Stimulated activated CD8-positive, alpha-beta memory T cell treated with anti-CD3 and anti-CD28 coated beads, Interleukin-12 subunit alpha, Interleukin-12 subunit beta, amount 100 ng/mL, for 4 hours (primary cell): ENCODE results near the gene URB2.
A peak's percentile ranks its signal among the peaks of the same experiment; 100 is the strongest.

Experiments used
- DNase-seq: peaks from one replicate; pipeline ENCODE4 v3.0.0-alpha.2; 2020; ENCODE audit warnings: low read depth

Gene URB2

DNA sequence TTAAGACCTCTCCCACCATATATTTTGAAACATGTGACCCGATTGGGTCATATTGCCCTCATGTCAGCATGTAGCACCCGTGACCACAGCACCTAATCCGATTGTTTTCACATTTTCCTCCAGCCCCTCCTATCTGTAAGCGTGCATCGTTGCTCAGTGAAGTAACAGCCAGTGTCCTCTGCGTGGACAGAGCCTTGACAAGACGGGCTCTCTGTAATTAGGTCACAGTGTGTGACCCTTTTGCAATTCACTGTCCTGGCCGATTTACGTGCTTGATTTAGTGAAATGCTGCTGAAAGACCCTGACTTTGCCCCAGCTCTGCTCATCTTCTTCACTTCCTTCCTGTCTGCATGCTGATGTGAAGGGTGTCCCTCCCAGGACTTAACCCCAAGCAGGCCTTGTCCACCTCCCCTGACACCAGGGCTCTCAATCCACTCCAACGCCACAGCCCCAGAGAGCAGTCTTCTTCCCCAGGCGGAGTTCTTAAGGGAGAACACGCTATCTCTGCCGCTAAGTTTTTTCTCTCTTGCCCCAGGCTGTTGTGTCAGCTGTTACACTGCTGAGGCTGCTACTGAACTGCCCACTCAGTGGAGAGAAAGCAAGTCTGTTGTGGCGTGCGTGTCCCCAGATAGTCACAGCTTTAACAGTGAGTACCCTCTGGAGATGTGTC lies 19.4 kb downstream of the URB2 start:
- no peak for DNase-seq

DNA sequence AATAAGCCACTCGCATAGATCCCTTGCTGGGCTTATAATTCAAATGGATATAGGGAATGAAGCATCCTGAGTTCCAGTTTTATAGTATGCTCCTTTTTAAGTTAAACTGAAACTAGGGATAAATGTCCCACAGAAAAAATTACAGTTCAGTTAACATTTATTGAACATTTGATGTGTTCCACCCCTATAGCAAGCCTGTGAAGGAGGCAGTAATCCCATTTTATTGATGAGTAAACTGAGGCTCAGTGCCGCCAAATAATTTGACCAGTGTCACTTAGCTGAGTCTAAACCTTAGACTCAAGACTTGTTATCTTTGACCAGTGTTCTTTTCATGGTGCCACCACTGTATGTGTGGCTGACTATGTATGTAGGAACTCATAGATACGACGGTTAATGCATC lies 22.4 kb downstream of the URB2 start:
- no peak for DNase-seq

DNA sequence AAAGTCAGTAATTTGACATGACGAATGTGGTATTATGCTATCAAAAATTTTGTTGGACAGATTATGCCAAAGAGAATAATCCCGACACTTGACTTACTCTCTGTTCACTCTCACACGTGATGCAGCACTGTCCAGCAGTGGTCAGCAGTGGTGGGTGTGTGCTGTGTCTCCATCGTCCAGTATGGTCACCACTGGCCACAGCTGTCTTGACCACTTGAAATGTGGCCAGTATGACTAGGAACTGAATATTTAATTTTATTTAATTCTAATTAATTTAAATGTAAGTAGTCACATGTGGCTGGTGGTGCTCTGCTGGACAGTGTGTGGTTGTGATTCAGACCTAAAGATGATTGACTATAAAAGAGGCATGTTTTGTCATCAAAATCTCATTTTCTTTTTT lies 24.0 kb downstream of the URB2 start:
- DNase-seq, result no peak

DNA sequence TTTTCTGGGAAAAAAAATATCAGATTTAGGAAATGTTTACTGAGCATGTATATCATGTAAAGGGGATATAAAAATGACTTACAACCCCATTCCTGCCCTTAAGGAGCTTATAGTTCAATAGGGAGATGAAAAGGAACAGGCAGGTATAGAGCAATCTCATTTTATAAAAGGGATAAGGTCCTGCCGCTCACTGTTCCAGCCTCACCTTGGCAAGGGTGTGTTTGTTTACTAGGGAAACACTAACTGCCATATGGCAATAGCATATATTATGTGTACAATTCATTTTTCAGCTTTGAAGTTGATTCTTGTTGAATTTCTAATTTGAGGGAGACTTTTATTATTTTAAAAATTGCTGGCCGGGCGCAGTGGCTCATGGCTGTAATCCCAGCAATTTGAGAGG lies 25.5 kb downstream of the URB2 start:
- no peak for DNase-seq

DNA sequence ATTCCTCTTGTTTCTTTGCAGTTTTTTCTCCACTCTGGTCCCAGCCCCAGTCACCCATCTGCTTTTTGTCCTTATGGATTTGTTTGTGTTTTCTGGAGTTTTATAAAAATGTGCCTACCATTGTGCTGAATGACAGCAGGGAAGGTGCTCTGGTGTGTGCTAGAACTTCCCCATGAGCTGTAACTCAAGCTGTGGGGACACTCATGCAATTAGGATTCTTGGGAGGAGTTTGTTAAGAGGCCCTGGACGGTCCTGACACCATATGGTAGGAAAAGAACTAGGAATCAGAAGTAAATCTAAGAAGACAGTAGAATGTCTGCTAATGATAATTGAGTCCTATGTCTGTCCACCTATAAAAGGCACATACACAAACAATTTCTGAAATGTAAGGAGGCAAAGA lies 27.4 kb downstream of the URB2 start:
- DNase-seq, result no peak

DNA sequence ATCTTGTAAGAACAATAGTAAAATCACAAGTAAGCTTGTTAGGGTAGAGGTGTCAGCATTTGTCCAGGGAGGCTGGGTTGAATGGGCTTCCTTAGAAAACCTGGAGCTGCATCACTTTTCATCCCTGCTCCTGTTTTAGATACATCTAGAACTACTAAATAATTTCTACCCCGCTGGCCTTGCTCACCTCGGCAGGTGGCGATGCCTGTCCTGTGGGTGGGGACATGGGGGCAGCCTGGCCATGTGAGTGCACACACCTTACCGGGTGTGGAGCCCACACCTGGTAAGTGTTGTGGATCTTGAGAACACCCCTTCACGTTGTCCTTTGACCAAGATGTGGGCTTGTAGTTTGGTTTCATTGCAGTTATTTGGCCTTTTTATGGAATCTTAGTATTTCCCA lies 29.7 kb downstream of the URB2 start:
- DNase-seq, result no peak

DNA sequence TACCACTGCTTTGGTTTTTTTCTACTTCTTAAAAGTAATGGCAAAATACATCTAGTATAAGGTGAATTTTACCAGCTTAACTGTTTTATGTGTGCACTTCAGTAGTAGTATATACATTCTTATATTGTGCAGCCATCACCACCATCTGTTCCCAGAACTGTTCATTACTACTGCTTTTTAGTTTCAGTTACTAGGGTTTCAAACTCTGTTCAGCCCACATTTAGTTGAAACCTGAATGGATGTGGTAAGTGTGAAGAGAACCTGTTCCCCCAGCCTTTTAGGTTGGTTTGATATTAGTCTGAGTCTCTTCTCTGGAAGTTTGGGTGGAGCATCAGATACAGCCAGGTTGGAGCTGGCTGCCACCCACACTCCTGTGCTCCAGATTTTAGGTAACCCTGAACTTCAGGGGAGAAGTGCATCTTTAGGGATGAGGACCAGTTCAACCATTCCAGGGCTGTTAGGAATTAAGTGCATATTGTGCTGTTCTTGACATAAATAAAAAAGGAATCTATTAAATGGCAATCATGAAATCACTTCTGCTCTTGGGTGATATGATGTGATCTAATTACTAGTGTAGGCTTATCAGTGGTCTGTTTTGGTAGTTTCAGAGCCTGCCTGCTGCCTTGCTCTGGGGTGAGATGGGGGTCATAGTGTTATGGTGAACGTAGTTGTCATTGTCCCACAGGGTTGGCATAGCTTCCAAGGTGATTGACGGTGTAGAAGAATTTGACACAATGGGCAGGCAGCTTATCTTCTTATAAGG lies 32.1 kb downstream of the URB2 start:
- no peak for DNase-seq

DNA sequence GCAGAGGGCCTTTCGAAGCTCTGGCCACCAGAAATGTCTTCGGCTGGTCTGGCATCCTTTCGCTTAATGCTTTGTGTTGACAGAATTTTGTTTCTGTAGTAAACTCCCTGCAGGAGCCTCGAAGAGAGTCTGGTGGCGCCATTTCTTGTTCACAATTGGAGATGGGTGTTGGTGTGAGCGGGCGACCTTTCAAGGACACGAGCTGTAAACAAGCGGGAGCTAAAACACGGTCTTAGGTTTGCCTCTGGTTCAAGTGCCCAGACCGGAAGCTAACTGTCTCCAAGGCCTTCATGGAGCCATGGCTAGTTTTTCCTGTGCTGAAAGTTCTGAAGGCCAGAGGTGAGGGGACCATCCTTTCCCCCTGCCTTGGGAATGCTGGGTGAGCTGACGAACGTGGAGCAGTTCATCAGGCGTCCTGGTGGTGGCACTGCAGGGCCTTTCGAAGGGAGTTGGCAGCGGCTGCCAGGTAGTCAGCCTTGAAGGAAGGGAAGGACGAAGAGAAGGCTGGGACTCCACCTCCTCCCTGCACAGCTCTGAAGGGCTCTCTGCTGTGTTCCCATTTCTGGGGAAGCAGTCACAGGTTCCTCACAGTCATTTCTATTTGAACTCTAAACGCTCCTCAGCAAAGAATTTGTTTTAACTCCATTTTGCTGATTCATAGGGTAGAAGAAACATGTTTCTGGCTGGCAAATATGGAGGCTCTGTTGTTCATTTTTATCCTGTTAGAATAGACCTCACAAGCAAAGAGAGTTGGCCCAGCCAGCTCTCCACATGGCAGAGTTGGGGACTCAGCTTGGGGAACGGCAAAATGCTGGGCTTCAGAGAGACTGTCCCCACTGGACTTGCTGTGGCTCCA lies 35.2 kb downstream of the URB2 start:
- peak; percentile 15 for DNase-seq

DNA sequence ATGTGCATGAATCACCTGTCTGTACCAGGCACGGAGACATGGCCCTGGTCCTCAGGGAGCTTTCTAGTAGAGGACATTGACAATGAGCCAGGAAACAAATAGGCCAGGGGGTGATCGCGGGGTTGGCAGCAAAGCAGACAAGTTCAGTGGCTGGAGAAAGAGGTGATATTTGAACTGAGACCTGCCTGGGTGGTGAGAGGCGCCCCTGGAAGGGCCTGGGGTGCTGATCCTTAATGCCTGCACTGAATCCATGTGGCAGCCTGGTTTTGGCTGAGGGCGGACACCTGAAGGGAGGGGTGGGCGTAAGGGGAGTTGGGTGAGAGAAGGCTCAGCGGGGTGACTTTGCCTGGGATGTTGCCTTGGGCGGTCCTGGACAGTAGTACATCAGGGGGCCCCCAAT lies 35.9 kb downstream of the URB2 start:
- no peak for DNase-seq

DNA sequence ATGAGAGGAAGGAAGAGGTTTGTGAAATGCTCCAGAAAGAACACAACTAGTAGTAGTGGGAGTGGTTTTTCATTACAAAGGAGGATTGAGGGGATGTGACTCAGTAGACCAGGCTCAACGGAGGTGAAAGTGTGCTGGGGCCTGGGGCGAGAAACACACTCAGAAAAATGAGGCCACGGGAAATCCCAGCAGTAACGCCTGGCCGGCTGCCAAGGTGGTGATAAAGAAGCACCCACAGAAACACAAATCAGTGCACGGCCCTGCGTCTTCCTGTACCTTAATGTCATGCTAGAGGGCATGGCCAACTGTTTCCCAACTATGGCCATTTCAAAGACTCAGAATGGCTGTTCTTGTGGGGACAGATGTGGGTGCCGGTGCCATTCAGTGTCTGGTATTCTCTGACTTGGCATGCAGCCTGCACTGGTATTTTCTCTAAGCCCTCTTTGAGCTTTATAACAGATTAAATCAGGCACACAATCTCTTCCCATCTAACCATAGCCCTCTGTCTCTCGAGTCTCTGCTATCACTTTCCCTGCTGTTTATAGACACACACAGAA lies 38.2 kb downstream of the URB2 start:
- DNase-seq, result peak; percentile 64

DNA sequence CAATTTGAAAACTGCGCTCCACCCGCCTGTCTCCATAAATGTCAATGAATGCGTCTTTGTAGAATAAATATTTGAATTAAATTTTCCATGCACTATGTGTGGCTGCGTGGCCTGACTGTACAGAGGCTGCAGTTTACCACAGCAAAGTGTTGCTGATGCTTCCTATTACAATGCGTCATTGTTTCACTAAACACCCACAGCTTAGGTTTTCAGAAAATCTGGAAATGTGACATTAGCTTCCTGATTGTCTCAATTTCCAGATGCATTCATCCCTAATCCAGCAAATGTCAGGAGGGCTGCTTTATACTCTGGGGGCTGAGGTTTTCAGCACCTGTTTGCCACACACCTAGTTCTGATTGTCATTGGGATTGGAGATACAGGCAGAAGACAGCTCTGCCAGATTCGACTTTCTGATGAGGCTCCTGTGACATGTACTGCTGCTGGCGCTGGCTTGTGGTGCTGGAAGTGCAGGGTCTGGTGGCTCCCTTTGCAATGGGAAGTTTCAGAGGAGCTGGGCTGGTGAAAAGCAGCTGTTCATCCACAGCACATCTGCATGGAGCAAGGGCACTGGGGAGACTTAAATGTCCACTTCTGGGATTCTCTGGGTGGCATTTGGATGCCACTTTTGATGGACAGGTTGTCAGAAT lies 40.0 kb downstream of the URB2 start:
- DNase-seq, result no peak

DNA sequence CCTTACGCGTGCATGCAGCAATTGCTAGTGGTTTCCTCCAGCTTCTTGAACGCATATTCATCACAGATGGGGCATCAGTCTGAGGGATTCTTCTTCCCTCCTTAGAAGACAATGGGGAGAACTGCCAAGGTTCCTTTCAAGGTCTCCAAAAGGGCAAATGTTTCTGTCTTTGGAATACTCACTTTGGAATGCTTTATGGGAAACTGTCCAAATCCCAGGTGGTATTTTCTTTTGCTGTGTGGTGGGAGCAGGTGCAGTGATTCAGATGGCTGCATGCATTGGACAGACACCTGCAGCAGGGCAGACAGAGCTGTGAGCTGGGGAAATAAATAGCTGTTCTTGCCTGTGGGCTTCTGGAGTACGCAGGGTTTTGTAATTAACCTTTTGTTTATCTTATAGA lies 40.5 kb downstream of the URB2 start:
- DNase-seq, result no peak

DNA sequence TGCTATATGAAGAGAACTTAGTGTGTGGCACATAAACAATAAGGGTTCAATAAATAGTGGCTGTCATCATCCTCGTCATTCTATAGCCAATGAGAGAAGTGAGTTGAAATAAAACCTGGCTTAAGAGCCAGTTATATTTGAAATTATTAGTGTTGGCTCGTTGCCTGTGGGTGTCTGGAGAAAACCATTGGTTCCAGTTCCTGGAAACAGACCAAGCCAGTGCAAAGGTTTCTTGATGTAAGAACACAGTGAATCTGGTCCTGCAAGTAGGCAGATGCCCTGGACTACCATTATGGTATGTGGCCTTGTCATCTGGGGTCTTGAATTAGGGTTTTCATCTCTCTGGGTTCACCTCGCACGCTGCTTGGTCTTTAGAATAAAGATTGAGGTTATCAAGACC lies 43.3 kb downstream of the URB2 start:
- no peak for DNase-seq

DNA sequence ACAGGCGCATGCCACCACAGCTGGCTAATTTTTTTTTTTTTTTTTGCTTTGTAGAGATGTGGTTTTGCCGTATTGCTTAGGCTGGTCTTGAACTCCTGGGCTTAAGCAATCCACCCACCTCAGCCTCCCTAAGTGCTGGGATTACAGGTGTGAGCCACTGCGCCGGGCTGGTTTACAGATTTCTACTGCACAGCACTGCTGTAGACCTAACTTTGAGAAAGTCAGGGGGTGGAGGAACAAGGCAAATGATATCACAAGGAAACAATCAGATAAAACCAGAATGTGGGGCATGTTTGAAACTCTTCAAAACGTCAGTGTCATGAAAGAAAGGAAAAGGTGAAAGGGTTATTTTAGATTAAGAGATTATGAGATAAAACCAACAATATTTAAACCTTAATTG lies 45.3 kb downstream of the URB2 start:
- DNase-seq, result no peak

DNA sequence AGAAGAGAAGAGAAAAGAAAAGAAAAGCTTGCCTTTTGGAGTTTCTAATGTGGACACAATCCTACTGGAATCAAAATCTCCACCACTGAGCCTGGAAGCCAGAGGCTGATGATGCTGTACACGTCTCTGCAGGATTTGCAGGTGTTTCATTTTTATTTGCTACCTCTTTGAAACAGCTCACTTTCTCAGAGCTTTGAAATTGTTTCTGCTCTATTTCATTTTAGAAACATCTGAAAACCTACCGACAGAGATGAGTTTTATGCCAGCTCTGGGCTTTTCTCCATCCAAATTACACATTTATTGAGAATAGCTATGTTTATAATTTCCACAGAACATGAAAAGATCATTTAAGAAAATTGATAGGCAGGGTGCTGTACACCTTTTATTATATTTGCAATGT lies 46.2 kb downstream of the URB2 start:
- DNase-seq, result no peak

DNA sequence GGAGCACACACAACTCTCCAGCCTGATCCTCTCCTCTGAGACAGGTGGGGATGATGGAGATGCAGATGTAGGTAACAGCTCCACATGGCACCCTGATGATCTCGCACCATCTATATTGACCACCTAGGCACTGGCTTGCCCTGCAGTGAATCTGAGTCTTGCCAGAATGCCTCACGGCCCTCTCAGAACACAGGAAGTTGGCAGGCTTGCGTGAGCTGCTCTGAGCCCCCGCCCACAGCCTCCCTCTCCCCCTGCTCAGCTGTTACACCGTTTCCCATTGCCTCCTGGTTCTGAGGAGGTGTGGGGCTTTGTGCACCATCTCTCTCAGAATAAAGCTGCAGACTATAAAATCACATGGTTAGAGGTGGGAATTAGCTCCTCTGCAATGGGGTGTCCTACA lies 48.0 kb downstream of the URB2 start:
- DNase-seq, result no peak

DNA sequence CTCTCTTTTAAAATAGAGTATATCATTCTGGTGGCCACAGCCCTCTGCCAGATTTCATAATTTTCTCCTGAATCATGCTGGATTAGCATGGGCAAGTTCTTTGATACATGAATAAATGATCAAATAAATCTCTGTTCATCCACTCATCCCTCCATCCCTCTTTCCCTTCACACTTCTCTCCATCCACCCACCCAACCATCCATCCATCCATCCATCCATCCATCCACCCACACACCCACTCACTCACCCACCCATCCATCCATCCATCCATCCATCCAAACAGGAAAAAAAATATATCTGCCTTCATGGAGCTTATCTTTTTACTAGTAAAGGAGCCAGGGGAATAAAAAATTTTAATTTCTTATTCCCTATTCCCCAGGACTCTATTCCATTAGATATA lies 49.3 kb downstream of the URB2 start:
- no peak for DNase-seq

DNA sequence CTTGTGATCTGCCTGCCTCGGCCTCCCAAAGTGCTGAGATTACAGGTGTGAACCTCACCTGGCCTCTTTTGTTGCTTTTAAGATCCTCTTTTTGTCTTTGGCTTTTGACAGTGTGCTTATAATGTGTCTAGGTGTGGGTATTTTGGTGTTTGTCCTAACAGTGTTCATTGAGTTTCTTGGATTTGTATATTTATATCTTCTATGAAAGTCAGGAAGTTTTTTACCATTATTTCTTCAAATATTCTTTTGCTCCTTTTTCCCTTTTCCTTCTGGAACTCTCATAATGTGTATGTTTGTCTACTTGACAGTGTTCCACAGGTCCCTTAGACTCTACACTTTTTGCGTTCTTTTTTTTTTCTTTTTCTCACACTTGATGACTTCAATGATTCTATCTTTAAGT lies 59.1 kb downstream of the URB2 start:
- DNase-seq, result no peak

DNA sequence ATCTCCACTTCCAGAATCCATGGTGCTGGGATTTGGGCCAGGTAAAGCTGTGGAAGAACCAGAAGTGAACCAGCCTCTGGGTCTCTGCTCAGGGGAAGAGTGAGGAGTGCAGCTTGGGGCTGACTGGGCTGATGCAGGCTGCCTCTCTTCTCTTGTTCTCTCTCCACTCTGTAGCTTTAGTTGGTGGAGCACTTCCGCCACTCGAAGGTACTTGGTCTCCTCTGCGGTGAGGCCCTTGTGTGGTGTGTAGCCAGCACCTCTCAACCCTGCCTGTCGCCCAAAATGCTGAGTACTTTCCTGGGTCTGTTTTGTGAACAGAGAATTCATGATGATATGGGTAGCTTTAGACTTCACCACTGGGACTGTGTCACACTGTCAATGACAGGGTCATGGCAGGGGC lies 63.2 kb downstream of the URB2 start:
- DNase-seq, result no peak

DNA sequence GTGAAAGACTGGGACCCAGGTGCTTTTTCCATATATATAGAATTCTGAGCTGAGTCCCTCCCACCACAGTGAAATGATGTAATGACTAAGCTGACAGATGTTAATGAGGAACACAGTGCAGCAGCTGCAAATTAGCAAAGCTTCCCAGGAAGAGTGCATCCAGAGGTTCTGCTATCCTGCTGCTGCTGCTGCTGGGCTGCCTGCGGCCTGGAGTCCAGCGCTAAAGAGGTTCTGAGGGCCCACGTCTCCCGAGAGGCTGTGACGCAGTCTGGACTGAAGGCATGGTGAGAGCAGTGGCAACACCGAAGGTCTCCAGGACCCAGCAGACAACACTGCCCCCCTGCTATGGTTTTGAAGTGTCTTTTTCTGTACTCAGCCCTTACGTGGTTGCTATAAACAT lies 63.9 kb downstream of the URB2 start:
- DNase-seq, result no peak

DNA sequence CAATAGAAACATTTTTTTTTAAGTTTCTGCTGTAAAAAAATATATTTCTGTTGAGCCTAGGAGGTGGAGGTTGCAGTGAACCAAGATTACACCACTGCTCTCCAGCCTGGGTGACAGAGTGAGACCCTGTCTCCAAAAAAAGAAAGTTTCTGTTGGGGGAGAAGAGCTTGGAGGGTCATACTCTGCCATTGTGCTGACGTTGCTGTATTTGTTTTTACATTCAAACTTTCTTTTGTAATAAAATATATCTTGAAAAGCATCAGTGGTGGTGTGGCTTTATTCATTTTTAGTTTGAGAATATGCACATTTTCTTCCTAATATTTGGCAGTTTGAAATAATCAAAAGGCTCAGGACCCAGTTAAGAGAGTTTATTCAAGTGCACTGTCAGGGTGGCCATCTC lies 64.6 kb downstream of the URB2 start:
- no peak for DNase-seq

DNA sequence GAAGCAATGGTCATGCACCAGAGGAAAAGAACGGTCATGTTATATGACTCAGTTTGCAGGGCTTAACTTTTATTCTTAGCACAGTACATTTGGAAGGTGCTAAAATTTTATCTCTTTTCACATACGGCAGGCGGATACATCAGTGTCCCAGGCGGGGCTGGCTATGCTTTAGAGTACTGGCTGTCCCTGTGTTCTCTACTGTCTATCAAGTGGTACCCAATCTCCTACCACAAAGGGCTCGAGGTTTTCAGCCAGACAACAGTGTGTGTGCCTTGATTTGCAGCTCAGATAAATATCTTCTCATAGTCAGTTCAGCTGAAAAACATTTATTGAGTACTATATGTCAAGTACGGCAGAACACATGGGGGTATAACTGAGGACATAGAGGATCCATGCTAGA lies 65.3 kb downstream of the URB2 start:
- no peak for DNase-seq
